Keratinocyte (primary cell): ENCODE results near the gene CLEC18C. TPM values are rescaled to one million over a fixed set of nuclear protein-coding genes. Genes with fewer than 3 reads are reported as not detected.
"Not testable (repeated sequence)": the region's sequence is repeated elsewhere in the genome, so short reads cannot be mapped to it uniquely, and the experiment has no call there.

Experiments used
- DNase-seq: peaks from one replicate; pipeline ENCODE4 v3.0.0-alpha.2; 2011; ENCODE audit warnings: low read depth, missing footprints, low spot score
- FAIRE-seq: peaks from 2 replicates; lab custom pipeline; 2011; peaks lifted over from hg19 to GRCh38; lab: Jason Lieb, UNC
- H2AFZ ChIP-seq: 2 replicates; pipeline ENCODE4 v1.6.0; 2012; ENCODE audit warnings: low read length, control low read depth, inconsistent platforms; ENCODE audit not compliant: control insufficient read depth
- H3K27ac ChIP-seq: 2 replicates; pipeline ENCODE4 v1.5.1; 2011; ENCODE audit warnings: low read length; ENCODE audit not compliant: control insufficient read depth, insufficient read depth
- H3K27me3 ChIP-seq: 3 replicates; pipeline ENCODE4 v1.6.0; 2011; ENCODE audit warnings: low read length; ENCODE audit not compliant: control insufficient read depth, insufficient read depth; ENCODE audit errors: extremely low read depth
- H3K36me3 ChIP-seq, 2 experiments: 2 replicates in 1 of 2; 3 replicates in 1 of 2; pipeline ENCODE4 v1.5.1; 2011; ENCODE audit warnings: low read length in 2 of 2, mild to moderate bottlenecking in 1 of 2; ENCODE audit not compliant: control insufficient read depth in 2 of 2, insufficient read depth in 2 of 2; ENCODE audit errors: extremely low read depth in 1 of 2
- H3K4me1 ChIP-seq: 3 replicates; pipeline ENCODE4 v1.5.1; 2011; ENCODE audit warnings: low read length; ENCODE audit not compliant: control insufficient read depth, insufficient read depth; ENCODE audit errors: extremely low read depth
- H3K4me2 ChIP-seq: 3 replicates; pipeline ENCODE4 v1.6.0; 2011; ENCODE audit warnings: low read depth, low read length; ENCODE audit not compliant: control insufficient read depth, insufficient read depth; ENCODE audit errors: extremely low read depth
- H3K4me3 ChIP-seq, 3 experiments: fragments of 200-600 bp in 1 of 3; sonication (generic) in 1 of 3; 2 replicates in 2 of 3; 3 replicates in 1 of 3; pipeline ENCODE4 v1.5.1; 2011 to 2016; ENCODE audit warnings: low read length in 3 of 3, mild to moderate bottlenecking in 3 of 3, control low read depth in 2 of 3, inconsistent platforms in 1 of 3, low read depth in 1 of 3, mixed read lengths in 1 of 3, mixed run types in 1 of 3, moderate library complexity in 1 of 3; ENCODE audit not compliant: control insufficient read depth in 2 of 3, insufficient read depth in 2 of 3; ENCODE audit errors: extremely low read depth in 1 of 3
- H3K79me2 ChIP-seq: 2 replicates; pipeline ENCODE4 v1.6.0; 2012; ENCODE audit warnings: low read length; ENCODE audit not compliant: control insufficient read depth, insufficient read depth
- H3K9ac ChIP-seq: 3 replicates; pipeline ENCODE4 v1.6.0; 2011; ENCODE audit warnings: low read length; ENCODE audit not compliant: control insufficient read depth, insufficient read depth; ENCODE audit errors: extremely low read depth
- H3K9me1 ChIP-seq: 3 replicates; pipeline ENCODE4 v1.6.0; 2011; ENCODE audit warnings: low read length; ENCODE audit not compliant: control insufficient read depth, insufficient read depth; ENCODE audit errors: extremely low read depth
- H3K9me3 ChIP-seq: 2 replicates; pipeline ENCODE4 v1.5.1; 2012; ENCODE audit warnings: low read depth, low read length; ENCODE audit not compliant: control insufficient read depth
- H4K20me1 ChIP-seq: 3 replicates; pipeline ENCODE4 v1.6.0; 2011; ENCODE audit warnings: low read length; ENCODE audit not compliant: control insufficient read depth, insufficient read depth; ENCODE audit errors: extremely low read depth
- dilution Hi-C: fragments of 300-500 bp; cut with MboI; formaldehyde crosslinking; loops from one replicate; pipeline ENCODE4 v1.7.0; 2020; ENCODE audit warnings: low sequenced_read_pairs; ENCODE audit not compliant: extremely low pct_ligation_motif_present
- polyA plus RNA-seq, 5 experiments: library from polyadenylated mRNA; depleted of rRNA in 3 of 5; stranded (reverse) in 3 of 5; stranded (forward) in 1 of 5; unstranded in 1 of 5; fragments of >200 nt; gene quantifications; 1 replicate in 1 of 5; 2 replicates in 3 of 5; 3 replicates in 1 of 5; pipeline versions ENCODE4 v1.2.1 to v1.2.3, GENCODE V29; 2011 to 2012; ENCODE audit warnings: missing spikeins in 2 of 5, low read depth in 1 of 5, low replicate concordance in 1 of 5

Gene CLEC18C
- polyA plus RNA-seq, 1 donor (not counting 4 experiments of a cell fraction or from before 2014, with no cell fraction given), result not detected

GRCh38 chr16:70174387-70174932, 873 bp downstream of the CLEC18C start:
- FAIRE-seq, H3K79me2 ChIP-seq, H2AFZ ChIP-seq, H3K4me3 ChIP-seq, H3K9me3 ChIP-seq, dilution Hi-C loops, DNase-seq, H3K9me1 ChIP-seq, H3K27ac ChIP-seq, H3K9ac ChIP-seq, H3K27me3 ChIP-seq, H4K20me1 ChIP-seq, H3K4me1 ChIP-seq, H3K36me3 ChIP-seq, H3K4me2 ChIP-seq: not testable (repeated sequence)

GRCh38 chr16:70187858-70188607, 14.4 kb downstream of the CLEC18C start:
- H3K27me3 ChIP-seq, DNase-seq, dilution Hi-C loops, H2AFZ ChIP-seq, H3K9me3 ChIP-seq, H4K20me1 ChIP-seq, H3K4me1 ChIP-seq, H3K27ac ChIP-seq, H3K79me2 ChIP-seq, H3K36me3 ChIP-seq, FAIRE-seq, H3K4me2 ChIP-seq, H3K9me1 ChIP-seq, H3K4me3 ChIP-seq, H3K9ac ChIP-seq: not testable (repeated sequence)

GRCh38 chr16:70188608-70188915, 15.0 kb downstream of the CLEC18C start:
- H2AFZ ChIP-seq, DNase-seq, H3K9me3 ChIP-seq, H3K79me2 ChIP-seq, H3K4me2 ChIP-seq, H3K27me3 ChIP-seq, H3K9me1 ChIP-seq, H3K36me3 ChIP-seq, H3K9ac ChIP-seq, dilution Hi-C loops, H3K4me1 ChIP-seq, H3K4me3 ChIP-seq, H3K27ac ChIP-seq, FAIRE-seq, H4K20me1 ChIP-seq: not testable (repeated sequence)

GRCh38 chr16:70190574-70190973, 17.0 kb downstream of the CLEC18C start:
- dilution Hi-C loops, H3K4me3 ChIP-seq, H2AFZ ChIP-seq, H3K4me2 ChIP-seq, H3K9me1 ChIP-seq, H3K27me3 ChIP-seq, FAIRE-seq, DNase-seq, H3K36me3 ChIP-seq, H3K4me1 ChIP-seq, H4K20me1 ChIP-seq, H3K9me3 ChIP-seq, H3K79me2 ChIP-seq, H3K9ac ChIP-seq, H3K27ac ChIP-seq: not testable (repeated sequence)

GRCh38 chr16:70196683-70197300, 23.2 kb downstream of the CLEC18C start:
- DNase-seq, H2AFZ ChIP-seq, H3K9ac ChIP-seq, H4K20me1 ChIP-seq, dilution Hi-C loops, H3K36me3 ChIP-seq, H3K9me3 ChIP-seq, FAIRE-seq, H3K4me1 ChIP-seq, H3K9me1 ChIP-seq, H3K79me2 ChIP-seq, H3K4me2 ChIP-seq, H3K4me3 ChIP-seq, H3K27me3 ChIP-seq, H3K27ac ChIP-seq: not testable (repeated sequence)
